ENCODE data around the gene BCL2L1.

Gene BCL2L1

DNA sequence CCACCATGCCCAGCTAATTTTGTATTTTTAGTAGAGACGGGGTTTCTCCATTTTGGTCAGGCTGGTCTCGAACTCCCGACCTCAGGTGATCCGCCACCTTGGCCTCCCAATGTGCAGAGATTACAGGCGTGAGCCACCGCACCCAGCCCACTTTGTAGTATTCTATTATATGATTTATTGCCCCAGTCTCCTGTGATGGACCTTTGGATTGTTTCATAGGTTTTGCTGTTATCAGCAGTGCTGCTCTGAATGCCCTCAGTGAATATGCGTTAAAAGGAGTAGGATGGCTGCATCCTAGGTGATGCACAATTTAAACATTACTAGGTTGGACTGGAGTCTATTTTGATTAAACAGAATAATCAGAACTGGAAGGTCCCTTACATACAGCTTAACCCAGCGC, 107.3 kb downstream of the BCL2L1 start:
- DNase-seq: no peak

All from anterior cingulate cortex (tissue), 58 donors.